Omental fat pad (tissue), 4 donors: ENCODE data around the gene BABAM2. TPM values are rescaled to one million over a fixed set of nuclear protein-coding genes. Genes with fewer than 3 reads are reported as not detected.

Experiments used
- ATAC-seq: fragments of 150-250 bp; one replicate; pipeline ENCODE4 v1.9.1; 2016; ENCODE audit warnings: mild to moderate bottlenecking, moderate library complexity; ENCODE audit not compliant: low FRiP score
- DNase-seq: peaks from one replicate; pipeline ENCODE4 v3.0.0-alpha.2; 2019; ENCODE audit warnings: low spot score
- CTCF ChIP-seq, 3 donors: fragments of 450-650 bp; IDR thresholded peaks; one replicate each; pipeline ENCODE4 v1.5.1; 2016 to 2017; ENCODE audit warnings: antibody characterized with exemption in 3 of 3, mild to moderate bottlenecking in 3 of 3, moderate library complexity in 2 of 3
- total RNA-seq, 4 donors: library from RNA; depleted of rRNA; stranded (reverse); fragments of >200 nt; gene quantifications; one replicate each; pipeline ENCODE4 v1.1.0, GENCODE V29; 2016

The BABAM2 gene
- total RNA-seq, 4 donors from 2014 or later = 29.2 to 41.0 (median 36.5) TPM

GRCh38 chr2:28206762-28207161, 316.2 kb downstream of the BABAM2 start:
- TF ChIP-seq CTCF (IDR thresholded peaks at IDR 0.05) = no peak
- ATAC-seq = no peak
- no peak for DNase-seq

- ATAC-seq (no peak), DNase-seq (no peak)
- no peak for TF ChIP-seq CTCF (IDR thresholded peaks at IDR 0.05)
Measured at GRCh38 chr2:28209261-28209691, 318.7 kb downstream of the BABAM2 start.

GRCh38 chr2:28209864-28210263, 319.3 kb downstream of the BABAM2 start:
- no peak for TF ChIP-seq CTCF (IDR thresholded peaks at IDR 0.05)
- ATAC-seq = no peak
- no peak for DNase-seq

- no peak for TF ChIP-seq CTCF (IDR thresholded peaks at IDR 0.05)
- ATAC-seq (no peak), DNase-seq (no peak)
Measured at GRCh38 chr2:28210535-28210934, 320.0 kb downstream of the BABAM2 start.

- TF ChIP-seq CTCF (IDR thresholded peaks at IDR 0.05) = no peak
- DNase-seq (no peak), ATAC-seq (no peak)
Measured at GRCh38 chr2:28216331-28216730, 325.8 kb downstream of the BABAM2 start.

- ATAC-seq (no peak), DNase-seq (no peak)
- TF ChIP-seq CTCF (IDR thresholded peaks at IDR 0.05) = no peak
Measured at GRCh38 chr2:28217042-28217740, 326.7 kb downstream of the BABAM2 start.

- no peak for DNase-seq
- no peak for TF ChIP-seq CTCF (IDR thresholded peaks at IDR 0.05)
- ATAC-seq = no peak
Measured at GRCh38 chr2:28219138-28219537, 328.6 kb downstream of the BABAM2 start.
